IPS-20b (cell line): ENCODE measurements around the gene SAFB2.
"Not testable (repeated sequence)": the region's sequence is repeated elsewhere in the genome, so short reads cannot be mapped to it uniquely, and the experiment has no call there.

Source experiments
- H3K27ac ChIP-seq: one replicate; pipeline ENCODE4 v1.5.1; 2013; ENCODE audit warnings: low read length
- H3K27me3 ChIP-seq: 2 replicates; pipeline ENCODE4 v1.6.1; 2013; ENCODE audit warnings: mild to moderate bottlenecking, low read length, inconsistent platforms; ENCODE audit not compliant: insufficient read depth
- H3K36me3 ChIP-seq: 2 replicates; pipeline ENCODE4 v1.6.1; 2013; ENCODE audit warnings: low read depth, mild to moderate bottlenecking, inconsistent platforms, low read length, moderate library complexity; ENCODE audit not compliant: insufficient read depth
- H3K4me1 ChIP-seq: 2 replicates; pipeline ENCODE4 v1.6.1; 2013; ENCODE audit warnings: mild to moderate bottlenecking, control low read depth, inconsistent platforms, low read length, moderate library complexity; ENCODE audit not compliant: insufficient read depth
- H3K4me3 ChIP-seq: 2 replicates; pipeline ENCODE4 v1.5.1; 2013; ENCODE audit warnings: mild to moderate bottlenecking, low read length, inconsistent platforms
- H3K9ac ChIP-seq: 2 replicates; pipeline ENCODE4 v1.6.1; 2013; ENCODE audit warnings: low read depth, mild to moderate bottlenecking, inconsistent platforms, low read length, moderate library complexity
- H3K9me3 ChIP-seq: 2 replicates; pipeline ENCODE4 v1.6.1; 2013; ENCODE audit warnings: mild to moderate bottlenecking, low read depth, low read length, inconsistent platforms; ENCODE audit not compliant: insufficient read depth

Gene SAFB2

GRCh38 chr19:5618591-5618990 lies 4.0 kb downstream of the SAFB2 start:
- peaks cover 75% of the 10 kb centered on the region for H3K36me3 ChIP-seq
- H3K27ac ChIP-seq, result no peak overlapping the region
- H3K4me3 ChIP-seq, result no peak overlapping the region
- no peaks in the 10 kb centered on the region for H3K9me3 ChIP-seq
- H3K27me3 ChIP-seq, result no peaks in the 10 kb centered on the region
- no peak overlapping the region for H3K9ac ChIP-seq
- peaks cover 5% of the 10 kb centered on the region for H3K4me1 ChIP-seq

- Histone ChIP-seq H3K9me3 (no peaks in the 10 kb centered on the region), H3K27ac (no peak overlapping the region), H3K27me3 (no peaks in the 10 kb centered on the region), H3K4me1 (peaks cover 5% of the 10 kb centered on the region), H3K4me3 (no peak overlapping the region), H3K36me3 (peaks cover 90% of the 10 kb centered on the region), H3K9ac (no peak overlapping the region)
Measured at GRCh38 chr19:5617080-5617479, 5.5 kb downstream of the SAFB2 start.

- H3K36me3 ChIP-seq, result peaks cover 92% of the 10 kb centered on the region
- H3K4me1 ChIP-seq, result no peaks in the 10 kb centered on the region; the same call in 1 of the 2 replicates
- H3K27ac ChIP-seq, result no peak overlapping the region
- no peaks in the 10 kb centered on the region for H3K27me3 ChIP-seq
- H3K9me3 ChIP-seq, result no peaks in the 10 kb centered on the region
- no peak overlapping the region for H3K4me3 ChIP-seq
- no peak overlapping the region for H3K9ac ChIP-seq
Measured at GRCh38 chr19:5615756-5616327, 6.7 kb downstream of the SAFB2 start.

GRCh38 chr19:5612891-5613865 lies 9.4 kb downstream of the SAFB2 start:
- Histone ChIP-seq H3K4me3 (no peak overlapping the region), H3K36me3 (peaks cover 93% of the 10 kb centered on the region), H3K9ac (no peak overlapping the region), H3K27ac (no peak overlapping the region), H3K4me1 (no peaks in the 10 kb centered on the region), H3K9me3 (no peaks in the 10 kb centered on the region), H3K27me3 (no peaks in the 10 kb centered on the region)

- Histone ChIP-seq H3K27ac (no peak overlapping the region), H3K4me3 (no peak overlapping the region), H3K9ac (no peak overlapping the region), H3K4me1 (no peaks in the 10 kb centered on the region), H3K9me3 (no peaks in the 10 kb centered on the region), H3K36me3 (peaks cover 91% of the 10 kb centered on the region), H3K27me3 (no peaks in the 10 kb centered on the region)
Measured at GRCh38 chr19:5609881-5610448, 12.6 kb downstream of the SAFB2 start.

GRCh38 chr19:5608766-5609165 lies 13.8 kb downstream of the SAFB2 start:
- H3K27me3 ChIP-seq, H3K4me3 ChIP-seq, H3K9ac ChIP-seq, H3K9me3 ChIP-seq, H3K27ac ChIP-seq, H3K4me1 ChIP-seq: not testable (repeated sequence)
- peaks cover 91% of the 10 kb centered on the region for H3K36me3 ChIP-seq

- no peak overlapping the region for H3K27ac ChIP-seq
- no peak overlapping the region for H3K9ac ChIP-seq
- H3K36me3 ChIP-seq, result peaks cover 91% of the 10 kb centered on the region
- no peak overlapping the region for H3K4me3 ChIP-seq
- H3K9me3 ChIP-seq, result no peaks in the 10 kb centered on the region
- no peaks in the 10 kb centered on the region for H3K4me1 ChIP-seq
- no peaks in the 10 kb centered on the region for H3K27me3 ChIP-seq
Measured at GRCh38 chr19:5608291-5608690, 14.3 kb downstream of the SAFB2 start.

- Histone ChIP-seq H3K36me3 (peaks cover 91% of the 10 kb centered on the region), H3K9me3 (no peaks in the 10 kb centered on the region), H3K4me1 (no peaks in the 10 kb centered on the region), H3K4me3 (no peak overlapping the region), H3K27me3 (no peaks in the 10 kb centered on the region), H3K27ac (no peak overlapping the region), H3K9ac (no peak overlapping the region)
Measured at GRCh38 chr19:5607318-5608275, 15.0 kb downstream of the SAFB2 start.

GRCh38 chr19:5605362-5605761 lies 17.2 kb downstream of the SAFB2 start:
- H3K9me3 ChIP-seq, result no peaks in the 10 kb centered on the region
- no peaks in the 10 kb centered on the region for H3K4me1 ChIP-seq
- no peak overlapping the region for H3K27ac ChIP-seq
- H3K27me3 ChIP-seq, result no peaks in the 10 kb centered on the region
- no peak overlapping the region for H3K4me3 ChIP-seq
- no peak overlapping the region for H3K9ac ChIP-seq
- peaks cover 93% of the 10 kb centered on the region for H3K36me3 ChIP-seq

- no peaks in the 10 kb centered on the region for H3K9me3 ChIP-seq
- H3K36me3 ChIP-seq, result peaks cover 93% of the 10 kb centered on the region
- no peak overlapping the region for H3K4me3 ChIP-seq
- H3K27ac ChIP-seq, result no peak overlapping the region
- H3K27me3 ChIP-seq, result no peaks in the 10 kb centered on the region
- H3K4me1 ChIP-seq, result no peaks in the 10 kb centered on the region
- H3K9ac ChIP-seq, result no peak overlapping the region
Measured at GRCh38 chr19:5603626-5604025, 18.9 kb downstream of the SAFB2 start.

GRCh38 chr19:5600797-5601196 lies 21.8 kb downstream of the SAFB2 start:
- H3K9me3 ChIP-seq, result no peaks in the 10 kb centered on the region
- H3K4me1 ChIP-seq, result no peaks in the 10 kb centered on the region
- peaks cover 94% of the 10 kb centered on the region for H3K36me3 ChIP-seq
- H3K27ac ChIP-seq, result no peak overlapping the region
- H3K4me3 ChIP-seq, result no peak overlapping the region
- H3K9ac ChIP-seq, result no peak overlapping the region
- H3K27me3 ChIP-seq, result no peaks in the 10 kb centered on the region
